GM10847 (cell line): ENCODE results near the gene VGLL4.

Source experiments
- POLR2A ChIP-seq: IDR thresholded peaks from 2 replicates; pipeline ENCODE4 v1.6.1; 2011; ENCODE audit not compliant: insufficient read length; ENCODE audit errors: extremely low read depth

VGLL4 gene

DNA sequence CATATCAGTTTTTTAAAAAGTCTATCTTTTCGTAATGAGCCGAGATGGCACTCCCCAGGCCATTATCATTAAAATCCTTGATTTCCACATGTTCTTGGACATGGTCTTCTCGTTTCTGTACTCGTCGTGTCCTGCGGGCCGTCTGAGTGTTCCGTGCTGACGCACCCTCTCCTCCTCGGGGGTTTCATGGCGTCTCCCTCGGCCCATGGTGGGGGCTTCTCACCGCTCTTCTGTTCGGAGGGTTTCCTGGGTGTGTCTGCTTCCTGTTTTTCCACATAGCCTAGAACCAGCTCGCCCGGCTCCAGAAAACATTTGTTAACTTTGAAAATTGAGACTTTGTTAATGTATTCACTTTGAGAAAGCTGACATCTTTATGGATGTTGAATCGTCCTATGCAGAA, 92.7 kb downstream of the VGLL4 start:
- TF ChIP-seq POLR2A: no peak

DNA sequence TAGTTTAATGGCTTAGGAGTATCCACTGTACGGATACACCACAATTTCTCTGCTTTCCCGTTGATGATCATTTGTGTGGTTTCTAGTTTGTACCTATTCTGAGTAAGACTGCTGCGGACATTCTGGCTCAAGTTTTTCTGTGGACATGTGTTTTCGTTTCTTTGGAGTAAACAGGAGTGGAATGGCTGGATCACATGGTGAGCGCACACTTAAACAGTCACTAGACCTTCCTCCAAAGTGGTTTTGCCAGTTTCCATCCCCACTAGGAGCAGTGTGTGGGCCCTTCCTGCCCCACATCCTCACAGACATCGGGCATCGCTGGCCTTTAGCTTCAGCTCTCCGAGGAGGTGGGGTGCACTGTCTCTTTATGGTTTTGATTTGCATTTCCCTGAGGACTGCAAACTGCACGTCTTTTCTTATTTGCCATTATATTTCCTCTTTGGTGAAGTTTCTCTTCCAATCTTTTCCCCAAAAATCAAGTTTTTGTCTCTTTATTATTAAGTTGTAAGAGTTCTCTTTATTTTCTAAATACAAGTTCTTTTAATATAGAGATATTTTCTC, 94.1 kb downstream of the VGLL4 start:
- TF ChIP-seq POLR2A: no peak

- no peak for TF ChIP-seq POLR2A
Observed at GRCh38 chr3:11548721-11549131, 95.0 kb downstream of the VGLL4 start.

DNA sequence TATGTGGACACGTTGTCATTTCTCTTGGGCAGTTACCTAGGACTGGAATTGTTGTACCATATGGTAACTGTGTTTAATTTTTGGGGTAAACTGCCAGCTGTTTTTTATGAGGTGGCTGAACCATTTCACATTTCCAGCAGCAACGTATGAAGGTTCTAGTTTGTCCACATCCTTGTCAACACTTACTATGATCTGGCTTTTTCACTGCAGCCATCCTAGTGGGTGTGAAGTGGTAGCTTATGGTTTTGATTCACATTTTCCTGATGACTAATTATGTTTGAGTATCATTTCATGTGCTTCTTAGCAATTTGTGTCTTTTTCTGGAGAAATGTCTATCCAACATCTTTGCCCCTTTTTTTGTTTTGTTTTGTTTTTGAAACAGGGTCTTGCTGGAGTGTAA, 96.2 kb downstream of the VGLL4 start:
- no peak for TF ChIP-seq POLR2A

GRCh38 chr3:11546657-11547302, 96.9 kb downstream of the VGLL4 start:
- no peak for TF ChIP-seq POLR2A

DNA sequence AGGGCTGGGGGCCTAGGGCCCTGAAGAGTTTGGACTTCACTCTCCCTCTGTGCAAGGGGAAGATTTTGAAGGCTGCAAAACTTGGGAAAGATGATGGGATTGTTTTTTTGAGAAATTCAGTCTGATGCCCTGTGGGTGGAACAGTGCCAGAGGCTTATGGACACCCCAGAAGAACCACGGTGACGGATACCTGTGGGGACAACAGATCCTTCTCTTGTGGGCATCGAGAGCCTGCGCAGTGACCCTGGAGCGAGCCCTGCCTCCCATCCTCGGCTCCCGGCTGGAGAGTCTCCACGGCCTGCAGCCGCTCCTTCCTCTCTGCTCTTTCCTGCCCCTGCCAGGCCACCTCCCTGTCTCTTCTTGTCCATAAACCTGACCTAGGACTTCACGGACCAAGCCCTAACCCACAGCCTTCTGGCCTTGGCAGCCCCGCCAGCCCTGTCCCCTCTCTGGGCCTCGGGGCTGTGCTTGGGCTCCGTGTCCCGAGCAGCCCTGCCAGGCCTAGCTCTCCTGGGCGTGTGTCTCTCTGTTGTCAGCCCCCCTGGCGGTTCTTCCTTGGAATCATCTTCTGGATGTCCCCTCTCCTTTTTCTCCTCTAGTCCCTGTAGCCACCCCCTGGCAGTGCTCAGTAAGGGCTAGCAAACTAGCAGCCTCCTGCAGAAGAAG, 98.4 kb downstream of the VGLL4 start:
- no peak for TF ChIP-seq POLR2A

- TF ChIP-seq POLR2A: no peak
Observed at GRCh38 chr3:11544412-11545181, 99.1 kb downstream of the VGLL4 start.

DNA sequence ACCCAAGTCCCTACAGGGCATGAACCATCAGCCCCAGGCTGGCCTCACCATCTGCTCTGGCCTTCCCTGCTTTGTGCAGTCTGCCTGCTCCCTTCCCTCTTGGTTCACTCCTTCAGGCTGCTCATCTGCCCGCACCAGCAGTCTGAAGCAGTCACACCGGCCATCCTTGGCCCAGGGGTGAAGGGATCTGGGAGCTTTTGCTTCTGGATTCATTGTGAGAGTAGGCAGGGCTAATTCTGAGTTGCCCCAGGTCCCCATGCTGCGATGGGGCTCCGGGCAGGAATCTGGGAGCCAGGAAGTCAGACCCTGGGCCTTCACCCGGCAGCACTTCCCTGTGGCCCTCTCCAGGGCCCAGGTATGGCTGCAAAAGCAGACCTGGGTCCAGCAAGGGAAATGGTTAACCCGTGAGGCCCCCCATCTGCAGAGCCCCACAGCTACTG, 99.7 kb downstream of the VGLL4 start:
- no peak for TF ChIP-seq POLR2A

DNA sequence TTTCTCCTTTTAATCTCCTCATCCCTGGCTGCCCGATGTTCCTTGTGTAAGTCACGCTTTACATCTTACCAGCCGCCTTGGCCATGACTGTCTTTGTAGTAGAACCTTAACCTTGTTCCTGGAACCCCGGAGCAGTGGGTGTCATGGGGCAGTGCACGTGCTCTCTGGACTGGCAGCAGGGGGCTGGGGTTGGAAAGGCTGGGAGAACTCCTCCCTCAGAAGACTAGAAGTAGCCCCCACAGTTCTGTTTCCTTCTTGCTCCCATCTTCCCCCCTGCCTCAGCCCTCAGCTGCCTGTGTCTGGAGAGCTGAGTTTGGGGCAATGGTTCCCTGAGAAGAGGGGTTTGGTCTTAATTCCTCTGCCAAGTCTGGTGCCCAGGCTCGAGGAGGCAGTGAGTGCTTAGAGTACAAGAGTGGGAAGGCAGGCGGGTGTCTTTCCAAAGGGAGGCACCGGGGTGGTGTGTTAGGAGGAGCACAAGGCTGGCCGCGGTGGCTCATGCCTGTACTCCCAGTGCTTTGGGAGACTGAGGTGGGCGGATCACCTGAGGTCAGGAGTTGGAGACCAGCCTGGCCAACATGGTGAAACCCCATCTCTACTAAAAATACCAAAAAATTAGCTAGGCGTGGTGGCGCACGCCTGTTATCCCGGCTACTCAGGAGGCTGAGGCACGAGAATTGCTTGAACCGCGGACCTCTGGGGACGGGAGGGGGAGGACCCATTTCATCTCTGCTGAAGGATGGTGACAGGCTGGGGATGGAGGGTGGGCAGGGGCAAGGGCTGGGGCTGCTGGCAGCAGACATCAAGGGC, 100.4 kb downstream of the VGLL4 start:
- no peak for TF ChIP-seq POLR2A

- no peak for TF ChIP-seq POLR2A
Observed at GRCh38 chr3:11542551-11542950, 101.2 kb downstream of the VGLL4 start.

DNA sequence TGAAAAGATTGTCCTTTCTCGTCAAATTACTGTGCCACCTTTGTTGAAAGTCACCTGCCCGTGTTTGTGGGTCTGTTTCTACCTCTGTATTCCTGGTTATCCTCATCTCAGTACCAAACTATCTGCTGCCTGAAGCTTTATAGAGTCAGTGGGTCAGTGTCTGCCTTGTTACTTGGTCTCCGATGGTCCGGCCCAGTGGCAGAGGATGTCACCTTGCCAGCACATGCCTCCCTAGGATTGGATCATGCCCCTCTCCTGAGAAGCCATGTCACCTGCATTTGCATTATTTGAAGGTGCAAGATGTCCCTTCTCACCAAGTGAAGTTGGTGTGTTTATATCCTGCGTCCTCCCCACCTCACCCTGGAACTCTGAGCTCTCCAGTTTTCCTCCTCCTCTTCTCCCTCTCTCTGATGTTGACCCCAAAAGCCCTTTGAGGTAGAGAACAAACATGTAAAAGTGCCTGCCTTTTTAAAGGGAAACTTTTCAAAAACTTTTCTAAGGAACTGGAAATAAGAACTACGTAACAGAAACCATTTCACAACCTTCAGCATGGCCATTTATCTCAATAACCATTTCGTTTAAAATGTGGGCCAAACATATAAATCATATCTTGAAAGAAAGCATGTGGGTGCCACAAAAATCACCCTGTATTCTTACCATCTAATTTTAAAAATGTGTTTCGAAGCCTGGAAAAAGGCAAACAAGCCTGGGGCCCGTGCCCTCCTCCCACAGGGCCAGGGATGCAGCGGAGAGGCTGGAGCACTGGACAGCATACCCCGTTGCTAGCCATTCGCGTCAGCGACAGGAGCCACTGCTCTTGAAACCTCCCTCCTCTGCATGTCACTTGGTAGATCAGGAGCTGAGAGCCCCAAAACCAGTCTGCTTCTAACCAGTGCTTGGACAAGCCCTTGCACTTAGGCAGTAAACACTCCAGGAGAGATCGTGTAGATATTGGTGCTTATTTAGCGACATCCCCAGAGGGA, 102.1 kb downstream of the VGLL4 start:
- TF ChIP-seq POLR2A: no peak

- no peak for TF ChIP-seq POLR2A
Observed at GRCh38 chr3:11539677-11540076, 104.0 kb downstream of the VGLL4 start.

- no peak for TF ChIP-seq POLR2A
Observed at GRCh38 chr3:11539218-11539617, 104.5 kb downstream of the VGLL4 start.

GRCh38 chr3:11538581-11538980, 105.1 kb downstream of the VGLL4 start:
- no peak for TF ChIP-seq POLR2A
